Upper lobe of left lung (tissue), 4 donors: ENCODE results near the gene MAST4.

Source experiments
- CTCF ChIP-seq, 6 experiments: fragments of 450-650 bp in 4 of 6; fragments of 200-600 bp in 2 of 6; sonication (generic) in 2 of 6; IDR thresholded peaks; one replicate each; pipeline ENCODE4 v1.5.1; 2016 to 2019; ENCODE audit warnings: antibody characterized with exemption in 6 of 6
- POLR2A ChIP-seq, 4 donors: fragments of 450-650 bp; IDR thresholded peaks; one replicate each; pipeline ENCODE4 v1.5.1; 2016 to 2017; ENCODE audit warnings: antibody characterized with exemption in 4 of 4, mild to moderate bottlenecking in 2 of 4

GRCh38 chr5:66896171-66896570 is 300.0 kb downstream of the MAST4 start:
- TF ChIP-seq CTCF (IDR thresholded peaks at IDR 0.05) = no peak
- TF ChIP-seq POLR2A (IDR thresholded peaks at IDR 0.05) = no peak
